Stimulated activated naive CD4-positive, alpha-beta T cell treated with Interleukin-2 at 50 U/mL for 16 hours (primary cell): ENCODE results near the gene PNMA3.
"Not testable (repeated sequence)": the region's sequence is repeated elsewhere in the genome, so short reads cannot be mapped to it uniquely, and the experiment has no call there.

ENCODE experiments used
- DNase-seq: peaks from one replicate; lab custom pipeline; 2025; lab: John Stamatoyannopoulos, UW

The PNMA3 gene

GRCh38 chrX:153055871-153056749 is at the start of gene PNMA3:
Gene PNMA3, plus strand, starts transcription at chrX:153056470. Its CDS starts 586 bp downstream, at chrX:153057056.
- no peak for DNase-seq

DNA sequence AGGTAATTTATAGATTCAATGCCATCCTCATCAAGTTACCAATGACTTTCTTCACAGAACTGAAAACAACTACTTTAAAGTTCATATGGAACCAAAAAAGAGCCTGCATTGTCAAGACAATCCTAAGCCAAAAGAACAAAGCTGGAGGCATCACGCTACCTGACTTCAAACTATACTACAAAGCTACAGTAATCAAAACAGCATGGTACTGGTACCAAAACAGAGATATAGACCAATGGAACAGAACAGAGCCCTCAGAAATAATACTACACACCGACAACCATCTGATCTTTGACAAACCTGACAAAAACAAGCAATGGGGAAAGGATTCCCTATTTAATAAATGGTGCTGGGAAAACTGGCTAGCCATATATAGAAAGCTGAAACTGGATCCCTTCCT is 39.1 kb upstream of the PNMA3 start:
- not testable (repeated sequence) for DNase-seq

DNA sequence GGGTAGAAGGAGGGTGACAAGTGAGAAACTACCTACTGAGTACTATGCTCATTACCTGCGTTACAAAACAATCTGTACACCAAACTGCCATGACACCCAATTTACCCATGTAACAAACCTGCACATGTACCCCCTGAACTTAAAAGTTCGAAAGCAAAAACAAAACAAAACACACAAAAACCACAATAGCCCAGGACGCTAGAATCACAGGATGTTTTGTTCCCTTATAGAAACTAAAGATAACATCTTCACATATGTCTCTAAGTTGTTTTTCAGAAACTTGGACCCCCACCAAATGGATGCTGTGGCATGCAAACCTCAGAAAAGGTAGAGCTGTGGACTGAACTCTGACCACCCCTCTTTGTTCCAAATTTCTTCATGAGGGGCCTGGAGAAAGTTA is 37.1 kb upstream of the PNMA3 start:
- no peak for DNase-seq

GRCh38 chrX:153026501-153026900 is 29.8 kb upstream of the PNMA3 start:
- not testable (repeated sequence) for DNase-seq

GRCh38 chrX:153028487-153028886 is 27.8 kb upstream of the PNMA3 start:
- not testable (repeated sequence) for DNase-seq

DNA sequence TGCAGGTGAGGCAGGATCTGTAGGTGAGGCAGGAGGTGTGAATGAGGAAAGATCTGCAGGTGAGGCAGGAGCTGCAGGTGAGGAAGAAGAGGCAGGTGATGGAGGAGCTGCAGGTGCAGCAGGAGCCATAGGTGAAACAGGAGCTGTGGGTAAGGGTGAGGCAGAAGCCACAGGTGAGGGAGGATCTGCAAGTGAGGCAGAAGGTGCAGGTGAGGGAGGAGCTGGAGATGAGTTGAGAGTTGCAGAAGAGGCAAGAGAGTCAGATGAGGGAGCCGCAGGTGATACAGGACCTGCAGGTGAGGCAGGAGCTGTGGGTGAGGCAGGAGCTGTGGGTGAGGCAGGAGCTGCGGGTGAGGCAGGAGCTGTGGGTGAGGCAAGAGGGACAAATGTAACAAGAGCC is 27.1 kb upstream of the PNMA3 start:
- DNase-seq: no peak

DNA sequence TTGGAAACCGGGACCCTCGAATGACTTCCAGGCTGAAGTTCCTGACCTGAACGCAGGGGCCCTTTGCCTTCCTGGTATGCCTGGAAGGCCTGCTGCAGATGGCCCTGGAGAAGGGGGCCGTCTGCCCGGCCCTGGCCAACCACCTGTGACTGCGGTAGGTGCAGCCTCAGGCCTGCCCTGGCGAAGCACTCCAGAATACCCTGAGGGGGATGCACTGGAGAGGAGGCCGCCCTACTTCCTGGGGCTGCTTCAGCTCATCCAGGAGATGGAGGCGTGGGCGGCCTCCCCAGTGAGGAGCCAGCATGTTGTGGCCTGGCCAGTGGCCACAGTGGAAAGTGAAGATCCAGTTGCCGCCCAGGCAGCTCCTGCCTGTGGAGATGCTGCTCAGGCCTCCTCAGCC is 26.4 kb upstream of the PNMA3 start:
- DNase-seq: no peak

DNA sequence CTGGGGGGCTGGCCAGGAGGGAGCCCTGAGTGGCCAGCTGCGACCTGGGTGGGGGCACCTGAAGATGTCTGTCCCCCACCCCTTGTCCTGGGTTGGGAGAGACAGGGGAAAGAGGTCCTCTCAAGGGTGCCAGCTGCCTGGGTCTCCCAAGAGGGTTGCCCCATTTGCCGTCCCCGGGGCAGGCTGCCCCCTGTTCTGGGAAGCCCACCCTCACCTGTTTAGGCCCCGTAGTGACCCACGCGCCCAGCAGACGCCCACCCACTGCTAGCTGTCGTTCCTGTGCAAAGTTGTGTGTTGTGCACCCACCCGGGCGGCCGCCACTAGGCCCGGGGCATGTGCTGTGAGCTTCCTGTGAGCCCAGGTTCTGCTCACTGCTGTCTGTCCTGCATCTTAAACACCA is 25.5 kb upstream of the PNMA3 start:
- no peak for DNase-seq

DNA sequence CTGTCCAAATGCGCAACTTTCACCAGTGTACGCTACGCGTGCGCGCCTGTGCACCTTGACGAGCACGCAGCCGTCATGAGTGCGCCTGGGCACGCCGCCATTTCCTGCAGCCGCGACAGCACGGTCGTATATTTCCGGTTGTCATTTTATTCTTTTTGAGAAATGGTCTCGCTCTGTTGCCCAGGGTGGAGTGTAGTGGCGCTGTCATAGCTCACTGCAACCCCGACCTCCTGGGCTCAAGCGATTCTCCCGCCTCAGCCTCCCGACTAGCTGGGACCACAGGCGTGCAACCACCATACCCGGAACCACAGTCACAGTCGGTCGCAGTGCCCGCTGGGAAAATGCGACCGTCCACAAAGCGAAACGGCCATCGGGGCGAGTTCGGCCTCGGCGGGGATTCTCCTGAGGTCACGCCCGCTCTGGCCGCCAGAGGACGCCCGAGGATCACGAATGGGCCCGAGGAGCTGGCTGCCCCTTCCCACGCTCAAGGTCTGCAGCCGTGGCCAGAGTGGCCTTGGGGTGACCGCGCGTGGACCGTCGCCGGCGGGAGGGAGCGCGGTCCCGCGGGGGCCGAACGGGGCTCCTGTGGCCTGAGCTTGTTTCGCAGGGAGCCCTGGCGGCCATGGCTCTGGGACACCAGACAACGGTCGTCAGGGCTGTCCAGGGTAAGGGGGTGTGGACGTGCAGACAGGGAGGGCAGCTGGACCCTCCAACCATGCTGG is 23.7 kb upstream of the PNMA3 start:
- peak; percentile 53 for DNase-seq

GRCh38 chrX:153049093-153049492 is 7.2 kb upstream of the PNMA3 start:
- DNase-seq: no peak

DNA sequence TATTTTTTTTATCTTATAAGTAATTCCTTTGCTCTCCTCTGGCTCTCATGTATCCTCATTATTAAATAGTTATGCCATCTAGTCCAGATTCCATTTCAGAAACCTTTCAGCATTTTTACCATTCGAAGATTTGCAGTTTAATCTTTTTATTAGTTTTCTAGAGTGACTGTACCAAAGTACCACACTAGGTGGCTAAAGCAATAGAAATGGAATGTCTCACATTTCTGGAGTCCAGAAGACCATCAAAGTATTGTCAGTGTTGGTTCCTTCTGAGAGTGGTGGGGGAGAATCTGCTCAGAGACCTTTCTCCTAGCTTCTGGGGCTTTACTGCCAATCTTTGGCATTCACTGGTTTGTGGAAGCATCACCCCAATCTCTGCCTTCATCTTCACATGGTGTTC is 3.7 kb upstream of the PNMA3 start:
- DNase-seq: no peak

DNA sequence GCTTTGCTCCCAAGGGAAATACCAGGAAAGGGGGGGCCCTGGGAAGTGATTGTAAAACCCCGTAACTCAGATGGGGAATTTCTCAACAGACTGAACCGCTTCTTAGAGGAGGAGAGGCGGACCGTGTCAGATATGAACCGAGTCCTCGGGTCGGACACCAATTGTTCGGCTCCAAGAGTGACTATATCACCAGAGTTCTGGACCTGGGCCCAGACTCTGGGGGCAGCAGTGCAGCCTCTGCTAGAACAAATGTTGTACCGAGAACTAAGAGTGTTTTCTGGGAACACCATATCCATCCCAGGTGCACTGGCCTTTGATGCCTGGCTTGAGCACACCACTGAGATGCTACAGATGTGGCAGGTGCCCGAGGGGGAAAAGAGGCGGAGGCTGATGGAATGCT is 1.0 kb downstream of the PNMA3 start:
- no peak for DNase-seq

DNA sequence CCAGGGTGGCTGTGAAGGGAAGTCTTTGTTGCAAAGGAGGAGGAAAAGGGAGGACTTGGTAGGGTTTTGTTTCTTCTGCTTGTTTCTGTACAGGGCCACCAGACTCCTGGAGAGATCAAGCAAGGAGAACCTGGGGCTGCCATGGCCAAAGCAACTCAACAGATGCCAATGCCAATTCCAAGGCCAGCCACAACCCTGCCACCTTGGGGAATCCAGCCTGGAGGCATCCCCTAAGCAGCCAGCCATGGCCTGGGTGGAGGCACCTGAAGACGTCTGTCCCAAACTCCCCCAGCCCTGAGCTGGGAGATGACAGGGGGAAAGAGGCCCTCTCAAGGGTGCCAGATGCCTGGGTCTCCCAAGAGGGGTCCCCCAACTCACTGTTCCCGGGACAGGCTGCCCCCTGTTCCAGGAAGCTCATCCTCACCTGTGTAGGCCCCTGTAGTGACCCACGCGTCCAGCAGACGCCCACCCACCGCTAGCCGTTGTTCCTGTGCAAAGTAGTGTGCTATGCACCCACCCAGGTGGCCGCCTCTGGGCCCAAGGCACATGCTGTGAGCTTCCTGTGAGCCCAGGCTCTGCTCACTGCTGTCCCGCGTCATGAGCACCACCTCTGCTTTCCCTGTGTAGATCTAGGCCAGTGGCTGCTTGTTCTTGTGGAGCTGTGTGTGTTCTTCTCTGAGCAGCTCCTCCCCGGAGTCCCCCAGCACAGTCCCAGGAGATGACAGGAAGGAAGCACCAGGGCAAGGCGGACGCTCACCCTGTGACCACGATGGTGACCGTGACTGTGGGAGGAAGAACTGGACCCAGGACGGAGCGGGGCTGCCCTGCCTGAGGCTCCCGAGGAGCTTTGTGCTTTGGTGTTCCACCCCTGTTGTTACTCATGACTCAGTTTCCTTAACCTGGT is 3.2 kb downstream of the PNMA3 start:
- DNase-seq: no peak

DNA sequence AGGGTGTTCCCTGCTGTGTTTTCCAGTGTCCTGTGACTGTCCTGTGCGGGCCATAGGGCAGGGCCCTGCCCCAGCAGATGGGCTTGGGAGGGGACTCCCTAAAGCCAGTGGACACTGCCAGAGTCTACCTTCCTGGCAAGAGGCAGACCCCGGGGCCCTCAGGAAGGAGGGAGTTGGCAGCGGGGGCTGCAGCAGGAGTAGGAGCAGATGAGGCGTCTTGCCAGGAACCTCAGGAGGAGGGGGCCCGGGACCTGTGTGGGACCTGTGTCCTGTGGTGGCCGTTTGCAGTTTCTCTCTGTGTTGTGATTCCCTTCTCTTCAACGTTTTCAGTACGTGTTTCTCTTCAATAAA is 3.8 kb downstream of the PNMA3 start:
- DNase-seq: no peak

DNA sequence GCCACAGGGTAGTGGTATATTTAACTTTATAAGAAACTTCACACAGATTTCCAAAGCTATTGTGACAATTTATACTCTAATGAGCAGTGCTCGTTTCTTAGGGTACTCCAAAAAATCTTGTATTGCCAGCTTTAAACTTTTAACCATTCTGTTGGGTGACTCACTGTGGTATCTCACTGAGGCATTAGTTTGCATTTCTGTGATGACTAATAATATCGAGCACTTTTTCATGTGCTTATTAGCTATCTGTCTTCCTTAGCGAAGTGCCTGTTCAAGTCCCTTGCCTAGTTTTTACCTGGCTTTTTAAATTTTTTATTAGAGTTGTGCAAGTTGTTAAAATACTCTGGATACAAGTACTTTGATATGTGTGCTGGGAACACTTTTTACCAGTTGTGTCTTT is 5.5 kb downstream of the PNMA3 start:
- DNase-seq: no peak

GRCh38 chrX:153063315-153063714 is 7.0 kb downstream of the PNMA3 start:
- DNase-seq: no peak

DNA sequence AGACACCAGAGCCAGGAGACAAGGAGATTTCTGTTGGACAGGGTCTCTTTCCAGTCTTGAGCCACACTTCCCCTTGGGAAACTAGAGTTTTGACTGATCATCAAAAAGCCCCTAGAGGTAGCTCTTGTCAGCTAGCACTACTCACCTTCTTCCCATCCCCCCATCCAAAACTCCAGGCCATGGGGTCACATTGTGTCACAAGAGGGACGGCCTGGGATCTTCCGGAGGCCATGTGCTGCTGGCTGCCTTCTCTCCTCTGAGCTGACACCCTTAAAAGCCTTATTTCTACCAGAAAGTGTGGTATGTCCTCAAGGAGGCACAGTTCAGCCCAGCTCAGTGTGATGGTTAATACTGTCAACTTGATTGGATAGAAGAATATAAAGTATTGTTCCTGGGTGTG is 7.8 kb downstream of the PNMA3 start:
- no peak for DNase-seq

DNA sequence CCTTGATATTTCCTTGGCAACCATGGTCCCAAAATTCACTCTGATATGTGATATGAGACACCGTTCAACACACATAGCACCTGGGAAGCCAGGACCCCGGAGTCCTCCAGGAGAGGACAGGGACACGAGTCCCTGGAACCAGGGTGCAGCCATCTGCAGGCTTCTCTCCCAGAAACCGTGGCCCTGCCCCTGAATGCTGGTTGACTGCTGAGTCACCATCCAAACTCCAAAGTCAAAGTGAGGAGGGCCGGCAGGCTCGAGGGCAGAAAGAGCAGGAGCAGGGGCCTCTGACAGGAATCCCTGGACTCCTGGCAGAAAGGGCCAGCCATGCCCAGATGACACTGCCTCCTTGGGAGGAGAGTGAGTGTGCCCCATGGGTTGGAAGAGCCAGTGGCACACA is 9.1 kb downstream of the PNMA3 start:
- no peak for DNase-seq

DNA sequence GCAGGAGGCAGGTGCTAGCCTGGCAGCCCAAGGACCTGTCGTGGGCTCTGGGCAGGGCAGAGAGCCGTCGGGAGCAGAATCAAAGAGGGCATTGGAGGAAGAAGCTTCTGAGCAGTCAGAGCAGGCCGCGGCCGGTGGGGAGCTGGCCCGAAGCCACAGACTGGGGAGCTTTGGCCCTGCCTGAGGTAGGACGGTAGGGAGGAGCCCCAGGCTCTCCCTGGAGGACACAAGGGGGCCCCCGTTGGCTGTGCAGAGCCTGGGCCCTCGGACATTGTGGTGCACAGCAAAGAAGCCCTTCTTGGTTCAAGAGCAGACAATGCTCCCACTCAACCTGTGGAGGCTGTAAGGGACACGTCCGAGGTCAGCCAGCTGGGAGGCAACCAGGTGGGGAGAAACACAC is 10.1 kb downstream of the PNMA3 start:
- not testable (repeated sequence) for DNase-seq

DNA sequence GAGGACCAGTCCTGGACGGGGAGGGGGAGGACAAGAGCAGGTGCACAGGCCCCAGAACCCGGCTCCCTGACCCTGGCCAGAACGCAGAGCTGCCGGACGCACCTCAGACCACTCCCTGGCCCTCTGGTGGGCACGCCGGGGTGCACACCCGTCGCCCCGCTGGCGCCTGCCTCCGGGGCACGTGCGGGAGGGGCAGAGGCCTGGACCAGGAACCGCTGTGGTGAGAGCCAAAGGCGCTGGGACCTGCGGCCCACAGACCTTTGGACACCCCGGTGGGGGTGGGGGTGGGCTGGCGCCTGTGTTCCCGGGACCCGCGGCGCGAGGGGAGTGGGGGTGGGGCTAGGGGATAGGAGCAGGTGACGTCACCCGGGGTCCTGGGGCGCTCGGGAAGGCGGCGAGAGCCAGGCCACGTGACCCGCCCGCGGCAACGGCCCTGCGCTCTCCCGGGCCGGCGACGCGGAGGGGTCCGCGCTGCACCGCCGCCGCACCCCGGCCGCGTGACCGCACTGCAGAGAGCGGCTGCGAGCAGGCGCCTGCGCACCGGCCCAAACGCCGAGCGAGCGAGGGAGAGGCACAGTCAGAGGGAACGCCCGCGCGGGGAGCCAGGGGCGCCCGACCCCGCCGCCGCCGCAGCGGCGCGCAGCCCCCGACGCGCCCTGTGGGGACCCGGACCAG is 15.8 kb downstream of the PNMA3 start, which contains the start of gene PNMA6A:
Gene PNMA6A (plus strand): TSS at position 546 of the 675 bp plus-strand sequence. CDS start 609 bp downstream, outside the sequence.
- not testable (repeated sequence) for DNase-seq

- DNase-seq: not testable (repeated sequence)
Measured at GRCh38 chrX:153073331-153073730, 17.1 kb downstream of the PNMA3 start.
